Effector CD4-positive, alpha-beta T cell (primary cell): Measurements from ENCODE around the gene ANKRD66.

ENCODE experiments used
- DNase-seq: peaks from one replicate; pipeline ENCODE4 v3.0.0-alpha.2; 2020

The ANKRD66 gene

GRCh38 chr6:46792635-46793034 is 45.9 kb downstream of the ANKRD66 start:
- no peak for DNase-seq

DNA sequence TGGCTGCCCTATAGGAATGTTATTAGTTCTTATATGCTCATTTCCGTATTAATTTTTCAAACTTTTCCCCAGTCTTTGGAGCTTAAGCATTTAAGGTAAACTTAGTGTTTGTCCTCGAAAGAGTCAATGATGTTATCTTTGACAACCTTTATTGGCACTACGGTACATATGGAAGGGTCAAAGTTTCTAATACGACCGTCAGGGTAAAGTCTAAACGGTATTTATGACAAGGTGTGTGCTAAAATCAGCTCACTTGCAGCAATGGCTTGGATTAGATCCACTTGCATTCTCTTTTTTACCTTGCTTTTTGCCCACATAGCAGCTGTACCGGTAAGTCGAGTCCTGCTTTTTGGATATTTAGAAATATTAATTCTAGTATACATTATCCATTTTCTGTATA is 46.4 kb downstream of the ANKRD66 start, which contains the start of gene MEP1A:
Gene MEP1A (plus strand): TSS at position 252 of the 400 bp plus-strand sequence. CDS start 10 bp downstream, at position 262.
- DNase-seq = no peak

DNA sequence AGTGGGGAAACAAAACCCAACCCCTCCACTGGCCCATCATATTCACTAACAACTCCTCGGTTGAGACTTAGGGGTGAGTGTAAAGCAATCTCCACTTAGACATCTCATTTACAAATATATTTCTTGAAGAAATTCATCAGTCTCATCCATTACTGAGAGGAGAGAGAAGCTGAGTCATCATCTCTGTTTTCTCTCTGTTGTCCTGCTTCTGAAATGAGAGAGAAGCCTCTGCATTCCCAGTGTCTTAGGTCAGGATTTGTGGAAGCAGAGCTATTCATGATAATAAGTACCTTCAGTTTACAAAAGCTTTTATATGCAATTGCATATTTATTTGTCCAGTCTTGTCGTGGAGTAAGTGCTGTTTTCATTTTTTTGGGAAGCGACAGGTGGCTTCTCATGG is 47.3 kb downstream of the ANKRD66 start:
- DNase-seq = no peak

DNA sequence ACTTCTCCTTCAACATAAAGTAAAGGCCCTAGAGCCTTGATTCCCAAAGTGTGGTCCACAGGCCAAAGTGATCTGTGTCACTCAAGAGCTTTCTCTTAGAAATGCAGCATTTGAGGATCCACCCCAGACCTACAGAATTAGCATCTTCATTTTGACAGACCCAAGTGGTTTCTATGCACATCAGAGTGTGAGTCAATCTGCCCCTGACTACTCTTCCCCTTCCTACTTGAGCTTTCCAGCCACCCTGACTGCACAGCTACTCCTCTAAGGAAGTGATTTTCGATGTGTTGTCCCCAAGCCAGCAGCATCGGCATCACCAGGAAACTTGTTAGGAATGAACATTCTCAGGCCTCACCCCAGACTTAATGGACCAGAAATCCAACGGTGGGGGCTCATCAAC is 49.1 kb downstream of the ANKRD66 start:
- DNase-seq = no peak

DNA sequence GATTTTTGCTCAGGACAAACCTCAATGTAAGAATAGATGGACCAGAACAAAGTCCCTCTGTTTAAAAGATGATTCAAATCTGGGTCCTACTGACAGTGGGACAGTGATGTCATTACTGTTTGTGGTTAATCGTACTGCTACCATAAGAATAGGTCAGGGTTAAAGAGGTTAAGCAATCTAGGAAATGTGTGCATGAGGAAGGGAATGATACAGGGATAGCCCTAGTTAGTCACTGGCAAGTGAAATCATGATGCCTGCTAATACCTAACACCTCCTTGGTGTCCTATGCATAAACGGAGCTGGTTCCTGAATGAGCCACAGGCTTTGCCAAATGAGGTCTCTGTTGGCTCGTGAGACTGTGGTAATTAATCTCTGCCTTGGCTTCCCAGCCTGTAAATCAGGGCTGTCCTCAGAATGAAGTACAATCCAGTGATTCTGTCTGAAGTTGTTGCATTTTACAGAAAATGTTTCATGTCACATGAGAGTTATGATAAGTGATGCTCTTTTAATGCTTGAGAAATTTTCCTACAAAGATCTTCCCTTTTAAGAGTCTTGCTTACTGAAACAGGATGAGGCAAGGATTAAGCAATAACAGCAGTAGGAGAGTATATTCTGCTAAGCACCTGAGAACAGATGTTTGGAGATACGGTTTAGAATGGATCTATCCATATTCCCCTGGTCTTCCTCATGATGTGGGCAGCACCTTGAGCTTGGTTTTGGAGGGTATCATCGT is 50.3 kb downstream of the ANKRD66 start:
- DNase-seq = no peak

DNA sequence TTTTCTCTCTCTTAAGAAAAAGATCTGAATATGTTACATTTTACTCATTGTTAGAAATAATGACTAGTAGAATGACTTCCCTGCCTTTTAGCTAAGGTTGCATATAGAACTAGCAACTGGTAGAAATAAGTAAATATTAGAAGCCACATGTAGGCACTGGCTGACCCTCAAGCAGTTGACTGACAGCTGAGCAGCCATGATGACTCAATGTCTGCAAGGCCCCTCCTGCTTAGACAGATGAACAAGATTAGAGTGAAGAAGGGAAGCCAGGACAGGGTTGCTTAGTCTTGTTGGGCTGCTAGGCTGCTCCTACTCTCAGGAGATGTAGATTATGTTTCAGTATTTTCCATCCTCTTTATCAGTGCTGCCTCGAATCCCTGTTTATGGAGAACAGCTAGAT is 52.9 kb downstream of the ANKRD66 start:
- no peak for DNase-seq

DNA sequence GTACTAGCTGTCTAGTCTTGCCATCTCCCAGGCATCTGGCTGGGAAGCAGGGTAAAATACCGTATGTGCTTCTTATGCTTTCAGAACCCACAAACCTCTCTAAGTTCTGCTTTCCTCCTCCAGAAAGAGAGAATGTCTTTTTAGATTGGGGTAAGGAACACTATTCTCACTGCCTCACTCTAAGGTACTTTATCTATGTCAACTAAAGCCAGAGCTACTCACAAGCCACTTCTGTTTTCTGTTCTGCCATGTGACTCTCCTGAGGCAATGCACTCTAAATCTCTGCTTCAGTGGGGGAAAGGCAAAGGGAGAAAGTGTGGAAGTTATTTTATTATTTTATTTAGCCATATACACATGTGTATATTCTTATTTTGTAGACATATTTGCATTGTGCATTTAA is 62.1 kb downstream of the ANKRD66 start:
- DNase-seq = no peak
